CD4-positive, alpha-beta T cell treated with Interleukin-21 for 1 hour (primary cell): ENCODE data around the gene P3H2.

Source experiments
- DNase-seq: peaks from one replicate; pipeline ENCODE4 v3.0.0-alpha.2; 2020

P3H2 gene

GRCh38 chr3:190125436-190126068, 4.9 kb upstream of the P3H2 start:
- no peak for DNase-seq

DNA sequence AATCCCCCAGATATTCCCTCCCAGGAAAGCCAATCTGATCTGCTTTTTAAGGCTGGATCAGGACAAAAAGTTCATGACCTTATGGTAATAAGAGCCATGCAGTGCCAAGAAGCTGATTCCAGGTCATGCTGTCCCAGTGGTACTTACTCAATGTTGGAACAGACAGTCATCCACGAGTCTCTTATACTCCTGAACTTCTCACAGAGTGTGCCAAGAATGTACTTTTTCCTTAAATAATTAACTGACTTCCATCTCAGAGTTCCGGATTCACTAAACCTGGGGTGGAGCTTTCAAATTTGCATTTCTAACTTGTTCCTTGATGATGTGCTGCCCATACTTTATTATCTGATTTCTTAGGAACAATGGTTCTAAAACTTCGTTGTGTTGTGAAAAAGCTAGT, 3.4 kb upstream of the P3H2 start:
- DNase-seq, result no peak

DNA sequence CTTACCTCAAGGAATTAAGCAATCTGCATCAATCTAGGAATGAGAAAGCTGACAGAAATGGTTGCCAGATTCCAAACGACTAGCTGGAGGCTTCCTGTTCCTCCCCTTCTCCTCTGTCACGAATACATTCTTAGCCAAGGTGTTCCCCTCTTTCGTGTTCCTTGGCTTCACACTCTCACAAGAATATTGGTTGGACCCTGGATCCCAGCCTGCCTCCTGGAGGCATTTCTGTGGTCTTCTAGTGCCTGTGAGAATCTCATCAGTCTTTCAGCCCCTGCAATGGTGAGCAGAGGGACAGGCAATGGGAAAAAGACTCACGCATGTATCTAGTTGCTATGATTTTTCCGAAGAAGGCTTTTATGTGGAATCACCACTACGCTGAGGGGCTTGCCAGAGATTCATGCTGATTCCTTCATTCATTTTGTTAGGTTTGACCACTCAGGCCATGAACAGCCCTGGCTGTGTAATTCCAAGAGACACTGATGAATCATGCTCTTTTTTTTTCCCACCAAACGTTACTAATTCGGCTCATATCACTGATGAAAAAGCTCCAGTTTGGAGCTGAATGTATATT, 1.6 kb upstream of the P3H2 start:
- DNase-seq, result no peak

DNA sequence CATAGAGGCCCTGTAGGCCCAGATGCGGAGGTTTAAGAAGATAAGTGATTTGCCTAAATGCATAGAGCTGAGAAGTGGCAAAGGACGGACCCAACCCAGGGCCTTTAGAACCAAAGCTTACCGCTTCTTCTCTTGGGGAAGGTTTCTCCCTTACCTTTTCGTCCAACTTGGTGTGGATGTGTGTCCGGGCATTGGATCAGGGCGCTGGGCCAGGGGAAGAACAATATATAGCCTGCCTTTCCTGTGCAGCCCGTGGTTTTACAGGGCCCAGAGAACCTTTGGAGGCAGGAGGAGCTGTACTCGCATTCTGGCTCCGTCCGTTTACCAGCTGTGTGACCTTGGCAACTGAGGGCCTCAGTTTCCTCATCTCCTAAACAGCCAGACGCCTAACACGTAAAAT, 686 bp upstream of the P3H2 start:
- DNase-seq, result no peak

DNA sequence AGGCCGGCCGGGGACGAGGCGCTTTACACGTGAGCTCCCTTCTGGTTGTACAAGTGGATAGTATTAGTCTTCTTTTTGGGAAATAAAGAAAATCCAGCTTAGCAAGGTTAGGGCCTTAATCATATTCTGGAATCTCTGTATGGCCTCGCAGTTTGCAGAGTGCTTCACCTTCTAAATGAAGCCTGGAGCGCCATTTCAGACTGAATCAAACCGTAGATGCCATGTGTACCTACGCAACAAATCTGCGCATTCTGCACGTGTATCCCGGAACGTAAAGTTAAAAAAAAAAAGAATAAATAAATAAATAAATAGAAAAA, 322 bp upstream of the P3H2 start:
- DNase-seq, result no peak

- DNase-seq, result no peak
Measured at GRCh38 chr3:190119461-190120268, 1.0 kb downstream of the P3H2 start.

DNA sequence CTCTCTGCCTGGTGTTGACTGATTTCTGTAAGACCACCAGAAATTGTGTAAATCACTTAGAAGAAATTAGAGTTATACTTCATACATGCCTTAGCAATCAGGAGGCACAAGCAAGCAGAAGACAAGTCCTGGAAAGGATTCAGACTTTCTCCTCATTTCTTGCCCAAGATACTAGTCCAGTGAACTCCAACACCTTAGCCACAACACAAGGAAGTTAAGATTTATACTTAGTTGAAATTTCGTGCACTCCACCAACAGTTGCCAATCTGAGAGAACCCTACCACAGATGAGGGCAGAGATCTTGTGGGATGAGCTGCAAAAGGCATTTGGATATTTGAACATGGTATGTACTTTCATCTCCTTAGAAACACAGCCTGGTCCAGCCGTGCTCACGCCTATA, 2.3 kb downstream of the P3H2 start:
- DNase-seq, result no peak

- DNase-seq, result no peak
Measured at GRCh38 chr3:190117981-190118380, 2.7 kb downstream of the P3H2 start.

- no peak for DNase-seq
Measured at GRCh38 chr3:190116551-190117067, 4.1 kb downstream of the P3H2 start.

DNA sequence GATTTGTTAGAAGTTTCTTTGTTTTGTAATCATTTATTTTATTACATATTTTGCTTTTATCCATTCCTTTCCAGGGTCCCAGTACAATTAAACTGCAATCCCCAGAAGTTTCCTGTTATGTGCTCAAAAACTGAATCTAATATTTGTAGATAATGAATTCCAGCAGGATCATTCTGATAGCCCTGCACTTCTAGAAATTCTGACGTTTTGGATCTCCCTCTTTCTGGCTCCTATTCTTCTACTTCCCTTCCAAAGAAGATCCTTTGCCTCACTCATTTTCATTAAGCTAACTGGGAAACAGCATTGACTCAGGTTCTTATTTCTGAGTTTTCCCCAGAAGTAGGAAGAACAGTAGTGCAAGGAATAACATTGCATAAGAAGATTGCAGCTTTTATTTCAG, 9.9 kb downstream of the P3H2 start:
- DNase-seq, result no peak

DNA sequence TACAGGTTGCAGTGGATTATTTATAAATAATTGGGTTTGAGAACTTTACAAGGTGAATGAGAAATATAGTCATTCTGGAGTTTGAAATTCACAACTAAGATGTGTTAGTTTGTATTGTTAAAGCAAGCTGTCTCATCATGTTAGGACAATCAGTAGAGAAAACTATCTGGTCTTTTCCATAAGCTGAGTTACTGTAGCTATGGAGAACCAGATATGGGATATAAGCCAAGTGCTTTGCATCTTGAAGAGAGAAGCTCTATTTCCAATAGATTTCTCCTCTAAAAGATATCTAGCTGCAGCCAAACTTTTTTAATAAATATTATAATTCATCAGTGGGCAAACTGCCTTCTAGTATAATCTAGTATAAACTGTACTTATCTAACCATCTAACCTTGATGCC, 11.3 kb downstream of the P3H2 start:
- DNase-seq, result no peak

DNA sequence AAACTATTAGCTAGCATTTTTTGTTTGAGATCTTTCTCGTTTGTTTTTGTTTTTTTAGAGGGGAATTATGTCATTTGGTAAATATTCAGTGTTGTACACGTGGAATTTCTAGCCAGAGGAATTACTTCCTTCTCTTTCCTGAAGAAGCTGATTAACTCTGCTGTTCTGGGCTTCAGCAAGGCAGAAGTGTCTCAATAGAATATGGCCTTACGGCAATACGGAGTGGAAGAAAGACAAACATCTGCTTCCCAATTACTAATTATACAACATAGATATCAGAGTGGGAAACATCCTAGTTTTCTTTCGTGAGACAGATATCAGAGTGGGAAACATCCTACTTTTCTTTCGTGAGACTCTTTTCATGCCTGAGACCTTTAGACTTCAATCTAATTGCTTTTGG, 11.9 kb downstream of the P3H2 start:
- DNase-seq, result no peak

GRCh38 chr3:190105876-190106275, 14.8 kb downstream of the P3H2 start:
- no peak for DNase-seq

- peak; percentile 8 for DNase-seq
Measured at GRCh38 chr3:190101320-190102011, 19.2 kb downstream of the P3H2 start.

DNA sequence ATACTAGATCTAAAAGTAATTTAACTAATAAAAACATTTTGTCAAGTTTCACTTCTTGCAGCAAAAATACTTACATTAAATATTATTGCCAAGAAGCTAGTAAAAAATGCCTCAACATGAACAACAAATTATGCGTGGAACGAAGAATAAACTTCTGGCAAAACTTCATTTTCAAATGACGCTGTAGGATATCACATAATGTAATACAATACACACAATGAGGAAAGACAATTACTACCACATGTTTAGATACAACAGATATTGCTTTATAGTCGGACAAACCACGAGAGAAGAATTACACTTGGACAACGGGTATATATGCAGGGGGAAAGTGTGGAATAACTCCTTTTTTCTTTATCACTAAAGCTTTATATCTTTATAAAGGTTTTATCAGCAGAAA, 21.6 kb downstream of the P3H2 start:
- DNase-seq, result no peak

GRCh38 chr3:190097617-190098016, 23.1 kb downstream of the P3H2 start:
- no peak for DNase-seq

DNA sequence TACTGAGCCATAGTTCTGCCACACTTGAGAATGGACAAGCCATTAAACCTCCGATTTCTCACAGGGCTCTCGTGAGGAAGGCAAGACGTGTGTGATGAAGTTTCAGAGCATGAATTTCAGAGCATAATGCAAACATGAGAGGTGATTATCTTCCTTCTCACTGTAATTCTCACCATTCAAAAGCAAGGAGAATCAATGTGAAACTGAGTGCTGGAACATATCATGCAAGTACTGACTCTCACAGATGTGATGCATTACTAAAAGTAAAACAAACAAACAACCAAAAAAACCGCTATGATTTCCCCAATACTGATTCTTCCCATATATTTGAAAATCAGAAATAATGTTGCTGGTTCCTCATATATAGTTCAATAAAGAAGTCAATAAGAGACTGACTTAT, 23.7 kb downstream of the P3H2 start:
- no peak for DNase-seq

DNA sequence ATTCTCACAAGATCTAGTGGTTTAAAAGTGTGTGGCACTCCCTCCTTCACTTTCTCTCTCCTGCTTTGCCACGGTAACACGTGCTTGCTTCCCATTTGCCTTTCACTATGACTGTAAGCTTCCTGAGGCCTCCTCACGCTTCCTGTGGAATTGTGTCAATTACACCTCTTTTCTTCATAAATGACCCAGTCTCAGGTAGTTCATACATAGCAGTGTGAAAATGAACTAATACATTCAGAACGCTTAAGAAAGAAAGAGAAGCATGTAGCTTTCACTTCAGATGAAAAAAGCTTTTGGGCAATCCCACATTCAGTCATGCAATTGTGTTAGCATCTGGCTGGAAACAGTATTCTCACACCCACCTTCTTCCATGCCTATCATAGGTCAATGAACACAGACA, 24.4 kb downstream of the P3H2 start:
- no peak for DNase-seq

- DNase-seq, result no peak
Measured at GRCh38 chr3:190094160-190094718, 26.5 kb downstream of the P3H2 start.

- DNase-seq, result no peak
Measured at GRCh38 chr3:190092250-190092649, 28.4 kb downstream of the P3H2 start.

GRCh38 chr3:190089711-190090110, 31.0 kb downstream of the P3H2 start:
- no peak for DNase-seq

DNA sequence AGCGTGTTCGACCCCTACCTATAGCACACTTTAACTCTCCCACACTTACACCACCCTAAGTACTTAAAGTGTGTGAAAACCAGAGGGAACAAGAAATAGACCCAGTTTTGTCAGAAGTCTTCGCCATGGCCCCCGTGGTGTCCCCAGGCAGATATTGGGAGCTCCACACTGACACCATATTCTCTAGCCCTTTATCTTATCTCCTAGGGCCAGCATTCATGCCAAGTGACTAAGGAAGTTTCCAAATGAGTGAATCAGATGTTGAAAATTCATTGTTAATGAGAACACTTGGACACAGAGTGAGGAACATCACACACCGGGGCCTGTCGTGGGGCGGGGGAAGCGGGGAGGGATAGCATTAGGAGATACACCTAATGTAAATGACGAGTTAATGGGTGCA, 31.8 kb downstream of the P3H2 start:
- DNase-seq, result no peak

DNA sequence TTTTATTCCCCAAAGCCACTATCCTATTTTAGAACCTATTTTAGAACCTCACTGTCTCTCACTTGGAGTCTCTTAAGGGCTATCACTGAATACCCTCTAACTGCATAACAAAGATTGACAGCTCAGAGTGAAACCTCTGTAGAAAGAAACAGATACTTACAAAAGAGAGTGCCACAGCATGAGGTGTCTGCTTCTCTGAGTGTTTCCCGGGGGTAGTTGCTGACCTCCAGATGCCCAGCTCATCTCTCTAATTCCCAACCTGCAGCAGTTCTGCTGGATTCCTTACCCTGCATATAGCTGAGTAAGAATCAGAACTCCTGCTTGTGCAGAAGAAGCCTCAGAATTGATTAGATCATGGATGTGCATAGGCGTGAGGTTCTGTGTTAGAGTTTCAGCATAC, 34.5 kb downstream of the P3H2 start:
- DNase-seq, result no peak
